ENCODE results near the gene DAB2.

DAB2 gene

GRCh38 chr5:39419796-39420195, 5.0 kb downstream of the DAB2 start:
- H3K9me2 ChIP-seq (replicated peaks; ENCODE audit: control insufficient read depth, low read length), result no peaks in the 10 kb centered on the region
- no peaks in the 10 kb centered on the region for H3K79me2 ChIP-seq (ENCODE audit: control insufficient read depth, low read length)
- no peaks in the 10 kb centered on the region for H3K36me3 ChIP-seq (ENCODE audit: control insufficient read depth, low read length)
- no peaks in the 10 kb centered on the region for H3K9me3 ChIP-seq (ENCODE audit: control insufficient read depth, insufficient read depth, low read length)
- H4K20me1 ChIP-seq (ENCODE audit: control insufficient read depth, insufficient read depth, low read depth, low read length), result no peaks in the 10 kb centered on the region
- H3K27me3 ChIP-seq (ENCODE audit: control insufficient read depth, low read length), result no peaks in the 10 kb centered on the region
- H3K4me1 ChIP-seq (ENCODE audit: control insufficient read depth, low read length), result no peaks in the 10 kb centered on the region
- no peak overlapping the region for H3K4me2 ChIP-seq (ENCODE audit: low read length)
- no peaks in the 10 kb centered on the region for H3F3A ChIP-seq (ENCODE audit: control insufficient read depth, insufficient read depth)
- H3K27ac ChIP-seq (ENCODE audit: low read depth, low read length), result no peak overlapping the region
- TF ChIP-seq CTCF (IDR thresholded peaks at IDR 0.05; ENCODE audit: low read depth, low read length, poor library complexity, severe bottlenecking) (no peak), EZH2phosphoT487 (IDR thresholded peaks at IDR 0.05; ENCODE audit: borderline replicate concordance, low read length) (no peak)
- H3K4me3 ChIP-seq (ENCODE audit: low read length), result no peak overlapping the region

- no peaks in the 10 kb centered on the region for H3K9me2 ChIP-seq (replicated peaks; ENCODE audit: control insufficient read depth, low read length)
- no peaks in the 10 kb centered on the region for H3K79me2 ChIP-seq (ENCODE audit: control insufficient read depth, low read length)
- no peak for TF ChIP-seq EZH2phosphoT487 (IDR thresholded peaks at IDR 0.05; ENCODE audit: borderline replicate concordance, low read length)
- TF ChIP-seq CTCF (IDR thresholded peaks at IDR 0.05; ENCODE audit: low read depth, low read length, poor library complexity, severe bottlenecking), result no peak
- no peaks in the 10 kb centered on the region for H3K4me1 ChIP-seq (ENCODE audit: control insufficient read depth, low read length)
- no peak overlapping the region for H3K4me2 ChIP-seq (ENCODE audit: low read length)
- H3K27me3 ChIP-seq (ENCODE audit: control insufficient read depth, low read length), result no peaks in the 10 kb centered on the region
- no peaks in the 10 kb centered on the region for H4K20me1 ChIP-seq (ENCODE audit: control insufficient read depth, insufficient read depth, low read depth, low read length)
- no peaks in the 10 kb centered on the region for H3K36me3 ChIP-seq (ENCODE audit: control insufficient read depth, low read length)
- no peak overlapping the region for H3K27ac ChIP-seq (ENCODE audit: low read depth, low read length)
- no peaks in the 10 kb centered on the region for H3F3A ChIP-seq (ENCODE audit: control insufficient read depth, insufficient read depth)
- no peaks in the 10 kb centered on the region for H3K9me3 ChIP-seq (ENCODE audit: control insufficient read depth, insufficient read depth, low read length)
- no peak overlapping the region for H3K4me3 ChIP-seq (ENCODE audit: low read length)
Observed at GRCh38 chr5:39417979-39418378, 6.8 kb downstream of the DAB2 start.

- Histone ChIP-seq H3K36me3 (ENCODE audit: control insufficient read depth, low read length) (no peaks in the 10 kb centered on the region), H3K9me3 (ENCODE audit: control insufficient read depth, insufficient read depth, low read length) (no peaks in the 10 kb centered on the region), H3K27me3 (ENCODE audit: control insufficient read depth, low read length) (no peaks in the 10 kb centered on the region), H3K4me2 (ENCODE audit: low read length) (no peak overlapping the region), H3K4me1 (ENCODE audit: control insufficient read depth, low read length) (no peaks in the 10 kb centered on the region), H3F3A (ENCODE audit: control insufficient read depth, insufficient read depth) (no peaks in the 10 kb centered on the region), H3K9me2 (replicated peaks; ENCODE audit: control insufficient read depth, low read length) (no peaks in the 10 kb centered on the region), H4K20me1 (ENCODE audit: control insufficient read depth, insufficient read depth, low read depth, low read length) (no peaks in the 10 kb centered on the region), H3K4me3 (ENCODE audit: low read length) (no peak overlapping the region), H3K79me2 (ENCODE audit: control insufficient read depth, low read length) (no peaks in the 10 kb centered on the region), H3K27ac (ENCODE audit: low read depth, low read length) (no peak overlapping the region)
- no peak for TF ChIP-seq EZH2phosphoT487 (IDR thresholded peaks at IDR 0.05; ENCODE audit: borderline replicate concordance, low read length)
Observed at GRCh38 chr5:39415201-39415600, 9.6 kb downstream of the DAB2 start.

GRCh38 chr5:39414426-39414825, 10.4 kb downstream of the DAB2 start:
- no peaks in the 10 kb centered on the region for H3K27me3 ChIP-seq (ENCODE audit: control insufficient read depth, low read length)
- no peaks in the 10 kb centered on the region for H4K20me1 ChIP-seq (ENCODE audit: control insufficient read depth, insufficient read depth, low read depth, low read length)
- no peak overlapping the region for H3K27ac ChIP-seq (ENCODE audit: low read depth, low read length)
- H3K79me2 ChIP-seq (ENCODE audit: control insufficient read depth, low read length), result no peaks in the 10 kb centered on the region
- no peaks in the 10 kb centered on the region for H3K9me2 ChIP-seq (replicated peaks; ENCODE audit: control insufficient read depth, low read length)
- TF ChIP-seq EZH2phosphoT487 (IDR thresholded peaks at IDR 0.05; ENCODE audit: borderline replicate concordance, low read length) (no peak), CTCF (IDR thresholded peaks at IDR 0.05; ENCODE audit: low read depth, low read length, poor library complexity, severe bottlenecking) (no peak)
- no peaks in the 10 kb centered on the region for H3F3A ChIP-seq (ENCODE audit: control insufficient read depth, insufficient read depth)
- no peaks in the 10 kb centered on the region for H3K9me3 ChIP-seq (ENCODE audit: control insufficient read depth, insufficient read depth, low read length)
- H3K36me3 ChIP-seq (ENCODE audit: control insufficient read depth, low read length), result no peaks in the 10 kb centered on the region
- H3K4me1 ChIP-seq (ENCODE audit: control insufficient read depth, low read length), result no peaks in the 10 kb centered on the region
- H3K4me2 ChIP-seq (ENCODE audit: low read length), result no peak overlapping the region
- no peak overlapping the region for H3K4me3 ChIP-seq (ENCODE audit: low read length)
